ENCODE measurements around the gene LGALS3BP. TPM values are rescaled to one million over a fixed set of nuclear protein-coding genes. Genes with fewer than 3 reads are reported as not detected.
A peak's percentile ranks its signal among the peaks of the same experiment; 100 is the strongest.
"Not testable (repeated sequence)": the region's sequence is repeated elsewhere in the genome, so short reads cannot be mapped to it uniquely, and the experiment has no call there.

Gene LGALS3BP
- polyA plus RNA-seq, 4 donors = 181 to 361 (median 290) TPM

- Histone ChIP-seq H3K36me3 (ENCODE audit: control insufficient read depth in 3 of 3, insufficient read depth in 2 of 3, low read depth in 1 of 3, low read length in 3 of 3) (peaks cover 0 to 76% (median 2%) of the 10 kb centered on the region in 3 donors), H3K9me3 (ENCODE audit: control insufficient read depth in 2 of 2, insufficient read depth in 1 of 2, low read depth in 1 of 2, low read length in 1 of 2) (no peaks in the 10 kb centered on the region), H3K4me1 (ENCODE audit: control insufficient read depth in 3 of 3, insufficient read depth in 2 of 3, low read depth in 1 of 3, low read length in 2 of 3) (peaks cover 0 to 17% (median 0%) of the 10 kb centered on the region in 3 donors), H3K4me3 (ENCODE audit: low read depth in 1 of 3, low read length in 3 of 3) (no peak overlapping the region), H3K27ac (ENCODE audit: low read depth in 1 of 3, low read length in 2 of 3) (no peak overlapping the region), H3K27me3 (ENCODE audit: control insufficient read depth in 3 of 3, insufficient read depth in 3 of 3, low read length in 3 of 3) (no peaks in the 10 kb centered on the region)
- no peak for DNase-seq
- 88 to 90% (median 89%) methylated on average over 20 to 21 of the region's 21 CpGs for WGBS, 3 donors
- no peak for FAIRE-seq
Observed at GRCh38 chr17:78967782-78968362, 11.9 kb downstream of the LGALS3BP start.

GRCh38 chr17:78966910-78967600 is 12.7 kb downstream of the LGALS3BP start:
- H3K27ac ChIP-seq (ENCODE audit: low read depth in 1 of 3, low read length in 2 of 3) = no peak overlapping the region
- no peaks in the 10 kb centered on the region for H3K27me3 ChIP-seq (ENCODE audit: control insufficient read depth in 3 of 3, insufficient read depth in 3 of 3, low read length in 3 of 3)
- H3K4me1 ChIP-seq (ENCODE audit: control insufficient read depth in 3 of 3, insufficient read depth in 2 of 3, low read depth in 1 of 3, low read length in 2 of 3) = peaks cover 0 to 23% (median 0%) of the 10 kb centered on the region in 3 donors
- 81 to 88% (median 84%) methylated on average over 23 of the region's 23 CpGs for WGBS, 3 donors
- no peaks in the 10 kb centered on the region for H3K9me3 ChIP-seq (ENCODE audit: control insufficient read depth in 2 of 2, insufficient read depth in 1 of 2, low read depth in 1 of 2, low read length in 1 of 2)
- no peak for FAIRE-seq
- peaks cover 0 to 68% (median 2%) of the 10 kb centered on the region in 3 donors for H3K36me3 ChIP-seq (ENCODE audit: control insufficient read depth in 3 of 3, insufficient read depth in 2 of 3, low read depth in 1 of 3, low read length in 3 of 3)
- no peak for DNase-seq
- no peak overlapping the region for H3K4me3 ChIP-seq (ENCODE audit: low read depth in 1 of 3, low read length in 3 of 3)

- FAIRE-seq (no peak), DNase-seq (no peak)
- 76 to 87% (median 85%) methylated on average over 26 of the region's 26 CpGs for WGBS, 3 donors
- no peak overlapping the region for H3K27ac ChIP-seq (ENCODE audit: low read depth in 1 of 3, low read length in 2 of 3)
- peaks cover 0 to 28% (median 4%) of the 10 kb centered on the region in 3 donors for H3K4me1 ChIP-seq (ENCODE audit: control insufficient read depth in 3 of 3, insufficient read depth in 2 of 3, low read depth in 1 of 3, low read length in 2 of 3)
- H3K4me3 ChIP-seq (ENCODE audit: low read depth in 1 of 3, low read length in 3 of 3) = no peak overlapping the region
- no peaks in the 10 kb centered on the region for H3K27me3 ChIP-seq (ENCODE audit: control insufficient read depth in 3 of 3, insufficient read depth in 3 of 3, low read length in 3 of 3)
- H3K9me3 ChIP-seq (ENCODE audit: control insufficient read depth in 2 of 2, insufficient read depth in 1 of 2, low read depth in 1 of 2, low read length in 1 of 2) = no peaks in the 10 kb centered on the region
- peaks cover 0 to 61% (median 2%) of the 10 kb centered on the region in 3 donors for H3K36me3 ChIP-seq (ENCODE audit: control insufficient read depth in 3 of 3, insufficient read depth in 2 of 3, low read depth in 1 of 3, low read length in 3 of 3)
Observed at GRCh38 chr17:78966123-78966813, 13.5 kb downstream of the LGALS3BP start.

GRCh38 chr17:78965491-78965924 is 14.2 kb downstream of the LGALS3BP start:
- Histone ChIP-seq H3K4me3 (ENCODE audit: low read depth in 1 of 3, low read length in 3 of 3) (no peak overlapping the region), H3K4me1 (ENCODE audit: control insufficient read depth in 3 of 3, insufficient read depth in 2 of 3, low read depth in 1 of 3, low read length in 2 of 3) (peaks cover 0 to 27% (median 4%) of the 10 kb centered on the region in 3 donors), H3K36me3 (ENCODE audit: control insufficient read depth in 3 of 3, insufficient read depth in 2 of 3, low read depth in 1 of 3, low read length in 3 of 3) (peaks cover 0 to 53% (median 2%) of the 10 kb centered on the region in 3 donors), H3K27me3 (ENCODE audit: control insufficient read depth in 3 of 3, insufficient read depth in 3 of 3, low read length in 3 of 3) (no peaks in the 10 kb centered on the region), H3K9me3 (ENCODE audit: control insufficient read depth in 2 of 2, insufficient read depth in 1 of 2, low read depth in 1 of 2, low read length in 1 of 2) (no peaks in the 10 kb centered on the region), H3K27ac (ENCODE audit: low read depth in 1 of 3, low read length in 2 of 3) (no peak overlapping the region)
- 81 to 82% (median 82%) methylated on average over 8 of the region's 8 CpGs for WGBS, 3 donors
- DNase-seq = no peak
- FAIRE-seq = no peak

GRCh38 chr17:78963378-78963777 is 16.3 kb downstream of the LGALS3BP start:
- DNase-seq (no peak), FAIRE-seq (no peak)
- 81 to 90% (median 89%) methylated on average over 6 of the region's 6 CpGs for WGBS, 3 donors
- H3K9me3 ChIP-seq (ENCODE audit: control insufficient read depth in 2 of 2, insufficient read depth in 1 of 2, low read depth in 1 of 2, low read length in 1 of 2) = no peaks in the 10 kb centered on the region
- peaks cover 0 to 38% (median 5%) of the 10 kb centered on the region in 3 donors for H3K4me1 ChIP-seq (ENCODE audit: control insufficient read depth in 3 of 3, insufficient read depth in 2 of 3, low read depth in 1 of 3, low read length in 2 of 3)
- no peaks in the 10 kb centered on the region for H3K27me3 ChIP-seq (ENCODE audit: control insufficient read depth in 3 of 3, insufficient read depth in 3 of 3, low read length in 3 of 3)
- H3K36me3 ChIP-seq (ENCODE audit: control insufficient read depth in 3 of 3, insufficient read depth in 2 of 3, low read depth in 1 of 3, low read length in 3 of 3) = peaks cover 0 to 32% (median 2%) of the 10 kb centered on the region in 3 donors
- H3K27ac ChIP-seq (ENCODE audit: low read depth in 1 of 3, low read length in 2 of 3) = peak overlapping the region; percentile 18 to 82 (median 77)
- H3K4me3 ChIP-seq (ENCODE audit: low read depth in 1 of 3, low read length in 3 of 3) = no peak overlapping the region

- H3K27ac ChIP-seq (ENCODE audit: low read depth in 1 of 3, low read length in 2 of 3) = peak overlapping the region; percentile 18 to 86 (median 77)
- not testable (repeated sequence) for H3K9me3 ChIP-seq (ENCODE audit: control insufficient read depth in 2 of 2, insufficient read depth in 1 of 2, low read depth in 1 of 2, low read length in 1 of 2); H3K27me3 ChIP-seq (ENCODE audit: control insufficient read depth in 3 of 3, insufficient read depth in 3 of 3, low read length in 3 of 3); H3K4me3 ChIP-seq (ENCODE audit: low read depth in 1 of 3, low read length in 3 of 3); DNase-seq; FAIRE-seq
- peaks cover 0 to 28% (median 2%) of the 10 kb centered on the region in 3 donors for H3K36me3 ChIP-seq (ENCODE audit: control insufficient read depth in 3 of 3, insufficient read depth in 2 of 3, low read depth in 1 of 3, low read length in 3 of 3)
- WGBS, 3 donors = 67 to 89% (median 89%) methylated on average over 6 to 8 of the region's 8 CpGs
- peaks cover 0 to 41% (median 5%) of the 10 kb centered on the region in 3 donors for H3K4me1 ChIP-seq (ENCODE audit: control insufficient read depth in 3 of 3, insufficient read depth in 2 of 3, low read depth in 1 of 3, low read length in 2 of 3)
Observed at GRCh38 chr17:78962984-78963348, 16.8 kb downstream of the LGALS3BP start.

- 21 to 57% (median 38%) methylated on average over 19 of the region's 19 CpGs for WGBS, 3 donors
- no peak overlapping the region for H3K4me3 ChIP-seq (ENCODE audit: low read depth in 1 of 3, low read length in 3 of 3)
- peaks cover 0 to 23% (median 0%) of the 10 kb centered on the region in 3 donors for H3K36me3 ChIP-seq (ENCODE audit: control insufficient read depth in 3 of 3, insufficient read depth in 2 of 3, low read depth in 1 of 3, low read length in 3 of 3)
- peaks cover 0 to 41% (median 5%) of the 10 kb centered on the region in 3 donors for H3K4me1 ChIP-seq (ENCODE audit: control insufficient read depth in 3 of 3, insufficient read depth in 2 of 3, low read depth in 1 of 3, low read length in 2 of 3)
- DNase-seq (peak; percentile 96 to 99), FAIRE-seq (no peak)
- H3K27ac ChIP-seq (ENCODE audit: low read depth in 1 of 3, low read length in 2 of 3) = peak overlapping the region; percentile 80 to 86 (median 81)
- no peaks in the 10 kb centered on the region for H3K27me3 ChIP-seq (ENCODE audit: control insufficient read depth in 3 of 3, insufficient read depth in 3 of 3, low read length in 3 of 3)
- no peaks in the 10 kb centered on the region for H3K9me3 ChIP-seq (ENCODE audit: control insufficient read depth in 2 of 2, insufficient read depth in 1 of 2, low read depth in 1 of 2, low read length in 1 of 2)
Observed at GRCh38 chr17:78962345-78962983, 17.3 kb downstream of the LGALS3BP start.

GRCh38 chr17:78961571-78961970 is 18.2 kb downstream of the LGALS3BP start:
- H3K36me3 ChIP-seq (ENCODE audit: control insufficient read depth in 3 of 3, insufficient read depth in 2 of 3, low read depth in 1 of 3, low read length in 3 of 3) = peaks cover 0 to 14% (median 0%) of the 10 kb centered on the region in 3 donors
- no peak for FAIRE-seq
- DNase-seq = no peak
- H3K9me3 ChIP-seq (ENCODE audit: control insufficient read depth in 2 of 2, insufficient read depth in 1 of 2, low read depth in 1 of 2, low read length in 1 of 2) = no peaks in the 10 kb centered on the region
- no peak overlapping the region for H3K4me3 ChIP-seq (ENCODE audit: low read depth in 1 of 3, low read length in 3 of 3)
- H3K27me3 ChIP-seq (ENCODE audit: control insufficient read depth in 3 of 3, insufficient read depth in 3 of 3, low read length in 3 of 3) = no peaks in the 10 kb centered on the region
- peak overlapping the region; percentile 12 to 81 (median 61) for H3K27ac ChIP-seq (ENCODE audit: low read depth in 1 of 3, low read length in 2 of 3)
- peaks cover 0 to 41% (median 5%) of the 10 kb centered on the region in 3 donors for H3K4me1 ChIP-seq (ENCODE audit: control insufficient read depth in 3 of 3, insufficient read depth in 2 of 3, low read depth in 1 of 3, low read length in 2 of 3)
- 86 to 87% (median 87%) methylated on average over 4 of the region's 4 CpGs for WGBS, 3 donors

Measured in small intestine (tissue), 7 donors.